Daoy (cell line): ENCODE results near the gene MYO7B. TPM values are rescaled to one million over a fixed set of nuclear protein-coding genes. Genes with fewer than 3 reads are reported as not detected.

Experiments
- DNase-seq: peaks from one replicate; pipeline ENCODE4 v3.0.0-alpha.2; 2015; ENCODE audit warnings: low read depth
- total RNA-seq: library from RNA; depleted of rRNA; stranded (reverse); fragments of >200 nt; shearing (Covaris generic); gene quantifications from 2 replicates; pipeline ENCODE4 v1.2.3, GENCODE V29; 2014

MYO7B gene
- total RNA-seq, 1 experiment from 2014 or later = 0.91 TPM

- no peak for DNase-seq
Observed at GRCh38 chr2:127589358-127589757, 53.9 kb downstream of the MYO7B start.

- DNase-seq = no peak
Observed at GRCh38 chr2:127589841-127590240, 54.4 kb downstream of the MYO7B start.

GRCh38 chr2:127590386-127591190, 55.1 kb downstream of the MYO7B start:
- no peak for DNase-seq

GRCh38 chr2:127591221-127591923, 55.9 kb downstream of the MYO7B start:
- peak; percentile 67 for DNase-seq

- no peak for DNase-seq
Observed at GRCh38 chr2:127592761-127593227, 57.3 kb downstream of the MYO7B start.

- no peak for DNase-seq
Observed at GRCh38 chr2:127593228-127594115, 58.0 kb downstream of the MYO7B start.

GRCh38 chr2:127594116-127594591, 58.7 kb downstream of the MYO7B start:
- no peak for DNase-seq

- no peak for DNase-seq
Observed at GRCh38 chr2:127596311-127597045, 61.0 kb downstream of the MYO7B start.

GRCh38 chr2:127597046-127597983, 61.8 kb downstream of the MYO7B start:
- DNase-seq = no peak

- DNase-seq = peak; percentile 24
Observed at GRCh38 chr2:127597984-127598380, 62.5 kb downstream of the MYO7B start.

- DNase-seq = no peak
Observed at GRCh38 chr2:127598711-127599110, 63.2 kb downstream of the MYO7B start.

GRCh38 chr2:127599211-127599610, 63.7 kb downstream of the MYO7B start:
- no peak for DNase-seq

- DNase-seq = no peak
Observed at GRCh38 chr2:127604986-127605385, 69.5 kb downstream of the MYO7B start.

- no peak for DNase-seq
Observed at GRCh38 chr2:127605691-127606263, 70.3 kb downstream of the MYO7B start.

GRCh38 chr2:127606625-127607398, 71.3 kb downstream of the MYO7B start:
- DNase-seq = no peak

GRCh38 chr2:127607399-127607908, 72.0 kb downstream of the MYO7B start:
- DNase-seq = no peak

- no peak for DNase-seq
Observed at GRCh38 chr2:127608061-127609030, 72.9 kb downstream of the MYO7B start.
